ENCODE measurements around the gene SLC25A12. TPM values are rescaled to one million over a fixed set of nuclear protein-coding genes. Genes with fewer than 3 reads are reported as not detected.

SLC25A12 gene
- total and polyA plus RNA-seq, 7 donors, result 12.0 to 77.8 (median 53.5) TPM

DNA sequence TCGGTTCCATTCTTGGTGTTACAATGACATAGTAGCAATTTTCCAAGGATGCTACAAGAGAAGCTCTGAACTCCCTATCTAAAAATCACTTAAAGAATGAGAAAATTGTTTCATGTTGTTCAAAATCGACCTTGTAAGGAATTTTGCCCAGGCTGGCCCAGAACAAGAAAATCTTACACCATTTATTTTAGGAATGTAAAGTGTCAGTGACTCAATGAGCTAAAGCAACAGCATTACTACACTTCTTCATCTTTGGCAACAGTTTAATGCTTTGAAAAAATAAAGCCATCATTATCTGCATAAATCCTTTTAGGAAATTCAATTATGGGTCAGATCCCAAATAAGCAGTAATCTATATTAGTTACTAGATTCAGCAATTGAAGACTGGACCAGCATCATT, 38.6 kb downstream of the SLC25A12 start:
- DNase-seq, result no peak
- Histone ChIP-seq H3K27ac (no peak overlapping the region), H3K9me3 (no peaks in the 10 kb centered on the region), H3K36me3 (peaks cover 0 to 29% (median 2%) of the 10 kb centered on the region in 4 donors), H3K4me3 (no peak overlapping the region), H3K27me3 (no peaks in the 10 kb centered on the region), H3K4me1 (peaks cover 0 to 15% (median 6%) of the 10 kb centered on the region in 4 donors)
- WGBS, 2 donors, result 76 to 78% methylated on average over 2 of the region's 2 CpGs
- no peak for TF ChIP-seq POLR2A (IDR thresholded peaks at IDR 0.05)
- no peak for TF ChIP-seq POLR2AphosphoS5 (IDR thresholded peaks at IDR 0.05)
- no peak for TF ChIP-seq EP300 (IDR thresholded peaks at IDR 0.05)
- TF ChIP-seq, protein P1, sequence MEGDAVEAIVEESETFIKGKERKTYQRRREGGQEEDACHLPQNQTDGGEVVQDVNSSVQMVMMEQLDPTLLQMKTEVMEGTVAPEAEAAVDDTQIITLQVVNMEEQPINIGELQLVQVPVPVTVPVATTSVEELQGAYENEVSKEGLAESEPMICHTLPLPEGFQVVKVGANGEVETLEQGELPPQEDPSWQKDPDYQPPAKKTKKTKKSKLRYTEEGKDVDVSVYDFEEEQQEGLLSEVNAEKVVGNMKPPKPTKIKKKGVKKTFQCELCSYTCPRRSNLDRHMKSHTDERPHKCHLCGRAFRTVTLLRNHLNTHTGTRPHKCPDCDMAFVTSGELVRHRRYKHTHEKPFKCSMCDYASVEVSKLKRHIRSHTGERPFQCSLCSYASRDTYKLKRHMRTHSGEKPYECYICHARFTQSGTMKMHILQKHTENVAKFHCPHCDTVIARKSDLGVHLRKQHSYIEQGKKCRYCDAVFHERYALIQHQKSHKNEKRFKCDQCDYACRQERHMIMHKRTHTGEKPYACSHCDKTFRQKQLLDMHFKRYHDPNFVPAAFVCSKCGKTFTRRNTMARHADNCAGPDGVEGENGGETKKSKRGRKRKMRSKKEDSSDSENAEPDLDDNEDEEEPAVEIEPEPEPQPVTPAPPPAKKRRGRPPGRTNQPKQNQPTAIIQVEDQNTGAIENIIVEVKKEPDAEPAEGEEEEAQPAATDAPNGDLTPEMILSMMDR (IDR thresholded peaks at IDR 0.05), result no peak
- intact Hi-C loops (cut with DNase I), result no loop called here

DNA sequence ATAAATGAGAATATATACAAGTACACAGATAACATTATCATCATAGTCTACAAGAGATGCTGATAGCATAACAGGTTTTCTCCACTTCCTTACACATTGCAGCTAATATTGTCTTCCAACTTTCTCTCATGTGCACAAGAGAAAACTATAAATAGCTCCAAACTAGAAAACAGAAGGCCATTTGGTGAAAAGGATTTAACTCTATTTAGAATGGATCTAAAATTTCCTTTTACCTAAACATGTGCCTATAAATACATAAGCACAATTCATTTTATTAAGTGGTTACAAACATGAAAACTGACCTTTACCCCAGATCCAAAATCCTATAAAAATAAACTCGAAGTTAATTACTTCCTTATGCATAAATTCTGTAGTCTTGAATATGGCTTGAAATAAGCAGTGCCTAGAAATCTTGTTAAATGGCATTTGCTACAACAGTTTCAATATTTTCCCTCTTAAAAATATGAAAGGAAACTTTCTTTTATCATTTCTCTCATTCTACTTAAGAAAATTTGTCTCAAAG, 41.6 kb downstream of the SLC25A12 start:
- intact Hi-C loops (cut with DNase I), result no loop called here
- TF ChIP-seq POLR2AphosphoS5 (IDR thresholded peaks at IDR 0.05) (no peak), EP300 (IDR thresholded peaks at IDR 0.05) (no peak), POLR2A (IDR thresholded peaks at IDR 0.05) (no peak)
- TF ChIP-seq, protein P1 (IDR thresholded peaks at IDR 0.05), result no peak
- Histone ChIP-seq H3K4me1 (peaks cover 0 to 15% (median 6%) of the 10 kb centered on the region in 4 donors), H3K9me3 (no peaks in the 10 kb centered on the region), H3K27ac (no peak overlapping the region), H3K4me3 (no peak overlapping the region), H3K27me3 (no peaks in the 10 kb centered on the region), H3K36me3 (peaks cover 0 to 32% (median 5%) of the 10 kb centered on the region in 4 donors)
- no peak for DNase-seq
- WGBS, 2 donors, result 0 to 25% methylated on average over 1 of the region's 1 CpG

DNA sequence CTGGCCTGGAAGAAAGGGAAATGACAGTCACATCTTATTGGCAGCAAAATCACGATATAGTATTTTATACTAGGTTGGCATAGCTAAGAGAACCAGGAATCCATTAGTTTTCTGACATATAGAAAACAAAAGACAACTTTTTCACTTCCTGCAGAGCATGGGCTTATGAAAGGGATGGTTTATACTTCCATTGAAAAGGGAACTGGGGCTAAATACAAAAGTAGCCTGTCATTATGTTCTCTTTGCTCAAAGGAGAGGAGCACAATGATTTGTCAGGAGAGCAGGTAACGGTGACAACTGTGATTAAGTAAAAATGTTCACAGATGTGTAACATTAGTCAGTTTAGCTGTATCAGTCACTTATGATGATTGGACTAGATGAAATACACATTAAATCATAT, 46.4 kb downstream of the SLC25A12 start:
- WGBS, 2 donors, result 90 to 92% methylated on average over 2 of the region's 2 CpGs
- TF ChIP-seq POLR2AphosphoS5 (IDR thresholded peaks at IDR 0.05), result no peak
- no peak for TF ChIP-seq POLR2A (IDR thresholded peaks at IDR 0.05)
- TF ChIP-seq EP300 (IDR thresholded peaks at IDR 0.05), result no peak
- TF ChIP-seq, protein P1 (IDR thresholded peaks at IDR 0.05), result no peak
- no peak overlapping the region for H3K4me3 ChIP-seq
- no peak overlapping the region for H3K27ac ChIP-seq
- no peak for DNase-seq
- no peaks in the 10 kb centered on the region for H3K27me3 ChIP-seq
- H3K4me1 ChIP-seq, result peaks cover 0 to 24% (median 5%) of the 10 kb centered on the region in 4 donors
- H3K36me3 ChIP-seq, result peaks cover 0 to 15% (median 3%) of the 10 kb centered on the region in 4 donors
- intact Hi-C loops (cut with DNase I), result no loop called here
- H3K9me3 ChIP-seq, result no peaks in the 10 kb centered on the region

DNA sequence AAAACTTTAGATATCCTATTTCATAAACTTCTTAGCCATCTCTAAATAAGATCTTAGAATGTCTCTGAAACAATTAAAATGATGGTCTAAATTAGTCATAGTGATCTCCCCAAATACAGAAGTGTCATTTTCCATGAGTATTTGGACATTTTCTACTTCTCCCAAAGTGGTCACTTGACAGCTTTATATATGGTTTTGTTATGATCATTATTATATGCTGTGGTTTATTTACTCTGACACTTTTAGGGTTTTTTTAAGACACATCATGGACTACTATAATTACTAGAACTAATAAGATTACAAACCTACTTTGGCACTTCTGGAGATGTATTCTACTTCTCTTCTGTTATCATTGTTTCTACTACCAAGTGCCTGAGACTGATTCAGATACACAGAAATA, 47.1 kb downstream of the SLC25A12 start:
- H3K4me3 ChIP-seq, result no peak overlapping the region
- peaks cover 0 to 22% (median 6%) of the 10 kb centered on the region in 4 donors for H3K36me3 ChIP-seq
- intact Hi-C loops (cut with DNase I), result no loop called here
- peaks cover 0 to 16% (median 0%) of the 10 kb centered on the region in 4 donors for H3K4me1 ChIP-seq
- H3K27me3 ChIP-seq, result no peaks in the 10 kb centered on the region
- TF ChIP-seq POLR2AphosphoS5 (IDR thresholded peaks at IDR 0.05), result no peak
- TF ChIP-seq EP300 (IDR thresholded peaks at IDR 0.05), result no peak
- TF ChIP-seq POLR2A (IDR thresholded peaks at IDR 0.05), result no peak
- TF ChIP-seq, protein P1 (IDR thresholded peaks at IDR 0.05), result no peak
- no peak for DNase-seq
- no peaks in the 10 kb centered on the region for H3K9me3 ChIP-seq
- no peak overlapping the region for H3K27ac ChIP-seq

DNA sequence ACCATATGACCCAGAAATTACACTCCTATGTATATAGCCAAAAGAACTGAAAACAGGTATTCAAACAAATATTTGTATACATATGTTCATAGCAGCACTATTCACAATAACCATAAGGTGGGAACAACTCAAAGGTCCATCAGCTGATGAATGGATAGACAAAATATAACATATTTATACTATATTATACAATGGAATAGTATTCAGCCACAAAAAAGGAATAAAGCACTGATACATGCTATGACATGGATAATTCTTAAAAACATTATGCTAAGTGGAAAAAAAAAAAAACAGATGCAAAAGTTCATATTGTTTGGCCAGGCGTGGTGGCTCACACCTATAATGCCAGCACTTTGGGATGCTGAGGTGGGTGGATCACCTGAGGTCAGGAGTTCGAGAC, 52.0 kb downstream of the SLC25A12 start:
- peaks cover 0 to 24% (median 10%) of the 10 kb centered on the region in 4 donors for H3K36me3 ChIP-seq
- no peak for TF ChIP-seq POLR2A (IDR thresholded peaks at IDR 0.05)
- no peak for TF ChIP-seq POLR2AphosphoS5 (IDR thresholded peaks at IDR 0.05)
- TF ChIP-seq EP300 (IDR thresholded peaks at IDR 0.05), result no peak
- TF ChIP-seq, protein P1 (IDR thresholded peaks at IDR 0.05), result no peak
- WGBS, 2 donors, result 94 to 100% methylated on average over 2 of the region's 2 CpGs
- no peaks in the 10 kb centered on the region for H3K27me3 ChIP-seq
- no peaks in the 10 kb centered on the region for H3K9me3 ChIP-seq
- no peak overlapping the region for H3K4me3 ChIP-seq
- H3K4me1 ChIP-seq, result peaks cover 0 to 12% (median 0%) of the 10 kb centered on the region in 4 donors
- intact Hi-C loops (cut with DNase I), result no loop called here
- no peak overlapping the region for H3K27ac ChIP-seq
- no peak for DNase-seq

Data from sigmoid colon (tissue), 7 donors.